GM21526 (cell line): ENCODE results near the gene CILP2.

ENCODE experiments used
- ATAC-seq: cut with Tn5 transposase; IDR thresholded peaks from one replicate; pipeline ENCODE4 v1.9.1; 2021; ENCODE audit warnings: moderate library complexity; ENCODE audit not compliant: unreplicated experiment, low FRiP score

The CILP2 gene

DNA sequence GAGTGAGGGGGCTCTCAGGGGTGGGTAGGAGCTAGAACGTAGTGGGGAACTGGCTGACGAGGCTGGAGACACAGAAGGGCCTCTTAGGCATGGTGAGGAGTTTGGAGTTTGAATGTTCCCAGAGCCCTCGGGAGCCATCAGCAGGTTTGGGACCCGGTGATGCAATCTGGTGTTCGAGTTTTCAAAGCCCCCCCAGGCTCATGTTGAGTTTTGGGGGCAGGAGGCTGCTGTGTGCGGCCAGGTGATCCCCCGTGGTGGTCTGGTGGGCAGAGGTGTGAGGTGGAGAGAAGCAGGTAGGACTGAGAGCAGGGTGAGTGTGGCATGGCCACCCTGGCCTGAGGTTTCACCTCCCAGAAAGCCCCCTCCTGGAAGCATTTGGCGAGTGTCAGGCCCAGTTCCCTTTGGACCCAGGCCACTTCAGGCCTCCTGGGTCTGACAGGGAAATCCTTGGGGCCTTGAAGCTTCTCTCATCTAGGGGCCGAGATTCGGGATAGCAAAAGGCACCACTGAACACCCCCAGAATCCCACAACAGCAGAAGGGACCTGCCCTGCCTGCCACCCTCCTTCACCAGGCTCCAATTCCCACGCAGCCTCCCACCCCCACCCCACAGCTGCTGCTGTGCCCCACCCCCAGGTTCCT lies 8.2 kb upstream of the CILP2 start:
- no peak for ATAC-seq

DNA sequence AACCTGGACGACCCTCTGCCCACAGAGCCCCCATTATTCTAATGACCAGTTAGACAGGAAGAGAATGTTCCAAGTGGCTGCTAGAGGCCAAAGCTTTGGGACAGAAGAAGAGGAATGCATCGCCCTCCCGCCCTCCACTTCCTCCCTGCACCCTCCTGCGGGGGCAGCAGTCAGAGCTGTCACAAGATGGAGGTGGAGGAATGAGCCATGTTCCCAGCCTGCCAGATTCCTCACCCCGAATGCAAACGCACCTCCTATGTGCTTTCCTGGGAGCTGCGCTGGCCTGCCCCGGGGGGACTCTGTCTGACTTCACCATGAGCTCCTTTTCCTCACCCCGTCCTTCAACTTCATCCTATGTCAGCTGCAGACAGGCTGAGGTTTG lies 7.7 kb upstream of the CILP2 start:
- ATAC-seq, result no peak

DNA sequence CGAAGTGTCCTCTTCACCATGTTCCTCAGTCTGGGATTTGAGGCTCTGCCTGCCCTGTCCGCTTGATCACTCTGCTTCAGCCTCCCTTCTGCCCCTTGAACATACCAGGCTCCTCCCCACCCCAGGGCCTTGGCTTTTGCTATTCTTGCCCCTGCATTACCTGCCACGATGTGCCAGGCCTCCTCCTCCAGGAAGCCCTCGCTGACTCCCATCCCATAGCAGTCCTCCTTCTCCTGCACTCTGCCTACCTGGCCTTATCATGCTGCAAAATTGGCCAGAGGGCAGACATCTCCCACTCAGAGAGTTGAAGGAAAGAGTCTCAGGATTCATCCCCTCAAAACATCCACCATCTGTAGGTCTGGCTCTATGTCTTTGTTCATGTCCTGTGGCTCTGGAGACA lies 7.2 kb upstream of the CILP2 start:
- ATAC-seq, result no peak

DNA sequence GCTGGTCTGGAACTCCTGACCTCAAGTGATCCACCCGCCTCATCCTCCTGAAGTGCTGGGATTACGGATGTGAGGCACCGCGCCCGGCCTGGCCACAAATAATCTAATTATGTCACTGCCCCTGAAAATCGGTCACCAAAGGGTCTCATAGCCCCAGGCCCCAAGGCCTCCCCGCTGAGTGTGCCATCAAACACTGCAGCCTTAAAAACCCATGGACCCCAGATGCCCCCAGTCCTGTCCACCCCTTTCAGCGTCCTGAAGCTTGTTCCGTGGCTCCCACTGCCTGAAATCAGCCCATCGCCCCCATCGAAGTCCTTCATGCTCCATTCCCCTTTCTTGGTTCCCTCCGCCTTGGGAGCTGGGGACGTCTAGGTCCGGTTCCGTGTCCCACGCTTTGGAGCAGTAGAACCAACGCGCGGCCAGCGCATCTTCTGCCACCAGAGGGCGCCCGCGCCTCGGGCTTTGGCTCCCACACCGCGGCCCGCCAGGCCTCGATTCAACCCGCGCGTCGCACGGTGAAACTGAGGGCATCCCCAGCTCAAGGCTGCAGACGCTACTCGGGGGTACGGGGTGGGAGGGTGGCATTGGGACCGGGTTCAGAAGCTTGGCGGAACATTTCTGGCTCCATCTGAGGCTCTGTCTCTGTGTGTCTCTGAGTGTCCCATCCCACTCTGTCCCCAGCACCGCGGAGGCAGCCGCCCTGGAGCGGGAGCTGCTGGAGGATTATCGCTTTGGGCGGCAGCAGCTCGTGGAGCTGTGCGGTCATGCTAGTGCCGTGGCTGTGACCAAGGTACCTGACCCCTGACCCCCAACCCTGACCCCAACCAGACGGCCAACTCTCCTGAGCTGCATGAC lies 5.9 kb upstream of the CILP2 start:
- ATAC-seq, result no peak

DNA sequence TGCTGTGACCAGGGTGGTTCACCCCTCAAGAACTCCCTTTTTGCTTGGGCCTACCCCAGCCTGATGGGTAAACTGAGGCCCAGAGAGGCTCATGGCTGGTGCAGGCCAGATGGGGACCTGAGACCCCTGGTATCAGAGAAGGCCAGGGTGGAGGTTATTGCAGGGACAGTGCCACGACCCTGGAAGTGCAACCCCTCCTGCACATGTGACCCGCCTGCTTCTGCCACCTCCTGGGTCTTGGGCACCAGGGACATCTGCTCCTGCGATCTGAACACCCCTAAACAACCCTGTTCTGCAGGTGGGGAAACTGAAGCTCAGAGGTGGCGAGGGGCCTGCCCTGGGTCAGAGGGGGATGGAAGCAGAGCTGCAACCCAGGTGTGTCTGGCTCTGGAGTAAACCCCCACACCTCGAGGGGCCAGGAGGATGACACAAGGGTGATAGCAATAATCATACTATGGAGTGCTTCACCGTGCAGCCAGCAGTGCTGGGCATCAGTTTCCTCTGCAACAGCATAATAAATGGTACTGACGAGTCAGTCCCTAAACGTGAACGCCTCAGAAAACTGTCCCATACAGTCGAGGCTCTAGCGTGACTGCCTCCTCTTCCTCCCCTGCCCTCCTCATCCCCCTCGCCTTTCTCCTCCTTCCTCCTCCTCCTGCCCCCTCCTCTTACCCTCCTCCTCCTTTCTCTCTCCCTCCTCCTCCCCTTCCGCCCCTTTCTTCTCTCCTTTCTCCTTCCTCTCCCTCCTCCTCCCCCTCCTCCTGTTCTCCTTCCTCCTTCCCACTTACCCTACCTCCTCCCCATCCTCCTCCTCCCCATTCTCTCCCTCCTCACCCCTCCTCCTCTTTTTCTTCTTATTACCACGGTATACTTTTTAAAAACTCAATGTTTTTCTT lies 5.0 kb upstream of the CILP2 start:
- no peak for ATAC-seq

DNA sequence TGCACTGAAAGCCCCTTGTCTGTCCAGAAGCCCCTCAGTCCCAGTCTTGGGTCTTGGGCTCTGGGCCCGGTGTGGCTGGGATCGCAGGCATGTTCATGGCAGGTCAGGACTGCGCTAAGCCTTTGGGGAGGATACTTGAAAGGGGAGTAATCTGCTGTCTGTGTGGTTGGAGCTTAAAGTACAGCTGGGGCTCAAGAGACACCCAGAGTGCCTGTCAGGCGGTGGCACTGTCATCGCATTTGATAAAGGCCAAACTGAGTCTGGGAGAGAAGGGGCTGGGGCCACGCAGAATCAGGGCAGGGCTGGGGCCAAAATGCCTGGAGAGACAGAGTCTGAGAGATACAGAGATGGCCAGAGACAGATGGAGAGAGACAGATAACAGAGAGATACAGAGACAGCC lies 4.2 kb upstream of the CILP2 start:
- ATAC-seq, result no peak

DNA sequence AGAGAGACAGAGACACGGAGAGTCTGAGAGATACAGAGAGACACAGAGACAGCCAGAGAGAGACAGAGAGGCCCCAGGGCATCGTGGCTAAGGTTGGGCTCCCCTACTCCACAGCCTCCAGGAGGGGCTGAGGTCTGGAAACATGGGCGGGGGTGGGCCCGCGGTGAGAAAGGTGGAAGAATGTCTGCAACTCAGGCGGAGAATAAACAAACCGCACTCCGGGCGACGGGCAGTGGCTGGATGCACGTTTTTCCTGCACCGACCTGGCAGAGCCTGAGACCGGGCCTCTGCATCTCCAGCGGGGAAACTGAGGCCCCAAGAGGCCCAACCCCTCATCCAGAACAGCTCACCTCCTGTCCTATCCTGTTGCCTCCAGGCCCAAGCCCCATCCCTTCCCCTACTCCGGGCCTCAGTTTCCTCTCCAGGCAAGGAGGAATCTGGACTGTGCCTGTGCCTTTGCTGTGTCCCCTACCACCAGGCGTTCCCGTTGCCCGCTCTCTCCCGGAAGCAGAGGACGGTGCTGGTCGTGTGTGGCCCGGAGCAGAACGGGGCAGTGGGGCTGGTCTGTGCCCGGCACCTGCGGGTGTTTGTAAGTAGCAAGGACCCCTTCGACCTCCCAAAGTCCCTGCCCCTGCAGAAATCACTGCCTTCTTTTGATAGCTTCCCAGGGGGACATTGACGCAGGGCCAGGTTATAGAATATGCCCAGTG lies 3.4 kb upstream of the CILP2 start:
- no peak for ATAC-seq

DNA sequence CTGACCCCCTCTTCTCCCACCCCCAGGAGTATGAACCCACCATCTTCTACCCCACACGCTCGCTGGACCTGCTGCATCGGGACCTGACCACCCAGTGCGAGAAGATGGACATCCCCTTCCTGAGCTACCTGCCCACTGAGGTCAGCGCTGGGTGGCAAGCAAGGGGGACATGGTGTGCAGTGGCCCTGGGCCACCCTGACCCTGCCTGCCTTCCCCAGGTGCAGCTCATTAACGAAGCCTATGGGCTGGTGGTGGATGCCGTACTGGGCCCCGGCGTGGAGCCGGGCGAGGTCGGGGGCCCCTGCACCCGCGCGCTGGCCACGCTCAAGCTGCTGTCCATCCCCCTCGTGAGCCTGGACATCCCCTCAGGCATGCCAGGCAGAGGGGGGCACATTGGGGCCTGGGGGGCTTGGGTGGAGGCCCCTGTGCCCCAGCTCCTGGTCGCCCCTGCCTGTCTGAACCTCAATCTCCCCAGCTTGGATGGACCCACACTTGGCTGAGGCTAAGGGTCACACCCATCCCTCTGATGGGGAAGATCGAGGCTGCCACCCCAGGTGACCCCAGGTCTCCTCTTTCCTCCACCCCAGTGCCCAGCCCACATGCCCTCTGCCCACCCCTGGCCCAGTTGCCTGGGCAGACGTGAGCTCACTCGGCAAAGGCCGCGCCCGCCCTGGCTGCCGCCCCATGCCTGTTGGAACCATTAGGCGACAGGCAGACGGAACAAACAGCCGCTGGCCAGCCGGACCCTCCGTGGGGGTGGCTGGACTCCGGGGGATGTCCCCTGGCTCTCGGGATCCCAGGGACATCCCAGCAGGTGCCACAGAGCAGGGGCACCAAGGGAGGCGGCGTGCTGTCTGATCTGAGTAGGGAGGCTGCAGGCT lies 2.5 kb upstream of the CILP2 start:
- no peak for ATAC-seq

DNA sequence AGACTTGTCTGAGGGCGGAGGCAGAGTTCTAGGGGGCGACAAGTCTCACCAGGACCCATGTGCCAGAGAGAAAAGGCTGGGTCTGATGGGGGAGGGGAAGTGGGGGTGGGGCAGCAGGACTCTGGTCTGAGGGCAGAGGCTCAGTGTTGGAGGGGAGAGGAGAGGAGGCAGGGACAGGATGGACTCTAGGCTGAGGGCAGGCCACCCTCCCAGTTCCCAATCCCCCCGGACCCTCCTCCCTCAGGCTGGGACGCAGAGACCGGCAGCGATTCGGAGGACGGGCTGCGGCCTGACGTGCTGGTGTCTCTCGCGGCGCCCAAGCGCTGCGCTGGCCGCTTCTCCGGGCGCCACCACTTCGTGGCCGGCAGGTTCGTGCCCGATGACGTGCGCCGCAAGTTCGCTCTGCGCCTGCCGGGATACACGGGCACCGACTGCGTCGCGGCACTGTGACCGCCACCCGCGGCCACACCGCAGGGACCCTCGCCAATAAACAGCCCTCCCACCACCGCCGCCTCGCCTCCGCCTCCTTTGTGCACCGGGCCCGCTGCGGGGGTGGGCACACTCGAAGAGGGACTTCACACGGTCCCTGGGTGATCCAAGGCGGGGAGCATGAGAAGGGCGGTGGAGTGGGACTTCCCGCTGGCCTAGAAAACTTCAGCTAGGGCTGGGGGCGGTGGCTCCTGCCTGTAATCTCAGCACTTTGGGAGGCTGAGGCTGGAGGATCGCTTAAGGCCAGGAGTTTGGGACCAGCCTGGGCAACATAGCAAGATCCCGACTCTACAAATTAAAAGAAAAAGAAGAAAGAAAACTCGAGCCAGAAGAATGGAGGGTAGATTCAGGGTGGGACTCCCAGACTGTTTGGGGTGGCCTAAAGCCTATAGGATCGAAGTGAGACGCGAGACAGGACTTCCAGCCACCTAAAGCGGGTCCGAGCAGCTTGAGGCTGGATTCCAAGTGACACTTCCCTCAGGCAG lies 703 bp upstream of the CILP2 start:
- ATAC-seq, result no peak

DNA sequence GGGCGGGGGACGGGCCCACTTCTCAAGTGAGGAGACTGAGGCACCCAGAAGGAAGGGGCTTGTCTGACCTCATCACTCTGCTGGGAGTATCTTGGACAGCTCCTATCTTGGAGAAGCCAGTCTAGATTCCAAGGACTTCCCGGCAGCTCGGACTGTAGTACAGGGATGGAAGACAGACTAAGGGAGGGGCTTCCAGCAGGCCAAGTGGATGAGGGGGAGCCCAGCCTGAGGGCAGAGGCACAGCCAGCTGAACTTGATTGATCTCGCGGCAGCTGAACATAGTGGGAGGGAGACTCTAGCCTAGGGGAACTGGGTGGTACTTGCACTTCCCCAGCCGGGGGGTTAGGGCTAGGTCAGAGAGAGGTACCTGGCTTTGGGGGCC lies 711 bp downstream of the CILP2 start:
- ATAC-seq, result no peak

DNA sequence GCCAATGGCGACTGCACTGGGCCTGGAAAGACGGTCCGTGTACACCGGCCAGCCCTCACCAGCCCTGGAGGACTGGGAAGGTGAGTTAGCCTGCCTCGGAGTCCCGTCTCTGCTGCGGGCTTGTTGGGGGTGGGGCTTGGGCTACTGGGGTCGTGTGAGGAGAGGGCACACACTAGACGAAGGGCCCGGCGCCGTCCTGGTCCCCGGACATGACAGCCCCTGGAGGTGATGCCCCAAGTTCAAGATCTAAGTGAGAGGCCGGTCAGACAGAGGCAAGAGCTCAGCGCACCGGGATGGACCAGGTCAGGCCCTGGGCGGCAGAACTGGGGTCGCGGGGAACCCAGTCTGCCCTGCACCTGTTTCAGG lies 1.6 kb downstream of the CILP2 start:
- ATAC-seq, result no peak

DNA sequence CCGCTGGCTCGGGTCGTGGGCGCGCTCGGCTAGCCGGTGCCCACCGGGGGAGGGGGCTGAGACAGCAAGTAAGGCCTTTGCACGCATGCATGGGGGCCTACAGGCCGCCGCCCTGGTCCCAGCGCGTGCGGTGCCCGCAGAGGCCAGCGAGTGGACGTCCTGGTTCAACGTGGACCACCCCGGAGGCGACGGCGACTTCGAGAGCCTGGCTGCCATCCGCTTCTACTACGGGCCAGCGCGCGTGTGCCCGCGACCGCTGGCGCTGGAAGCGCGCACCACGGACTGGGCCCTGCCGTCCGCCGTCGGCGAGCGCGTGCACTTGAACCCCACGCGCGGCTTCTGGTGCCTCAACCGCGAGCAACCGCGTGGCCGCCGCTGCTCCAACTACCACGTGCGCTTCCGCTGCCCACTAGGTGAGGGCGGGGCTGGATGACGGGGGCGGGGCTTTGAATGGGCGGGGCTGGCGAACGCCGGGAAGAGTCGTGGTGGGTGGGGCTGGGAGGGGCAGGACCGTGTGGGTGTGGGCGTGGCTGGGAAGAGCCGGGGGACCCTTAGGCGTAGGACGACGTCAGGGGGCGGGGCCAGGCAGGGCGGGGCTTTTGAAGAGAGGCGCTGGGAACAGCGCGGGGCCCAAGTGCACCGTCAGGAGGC lies 2.1 kb downstream of the CILP2 start:
- ATAC-seq, result no peak

DNA sequence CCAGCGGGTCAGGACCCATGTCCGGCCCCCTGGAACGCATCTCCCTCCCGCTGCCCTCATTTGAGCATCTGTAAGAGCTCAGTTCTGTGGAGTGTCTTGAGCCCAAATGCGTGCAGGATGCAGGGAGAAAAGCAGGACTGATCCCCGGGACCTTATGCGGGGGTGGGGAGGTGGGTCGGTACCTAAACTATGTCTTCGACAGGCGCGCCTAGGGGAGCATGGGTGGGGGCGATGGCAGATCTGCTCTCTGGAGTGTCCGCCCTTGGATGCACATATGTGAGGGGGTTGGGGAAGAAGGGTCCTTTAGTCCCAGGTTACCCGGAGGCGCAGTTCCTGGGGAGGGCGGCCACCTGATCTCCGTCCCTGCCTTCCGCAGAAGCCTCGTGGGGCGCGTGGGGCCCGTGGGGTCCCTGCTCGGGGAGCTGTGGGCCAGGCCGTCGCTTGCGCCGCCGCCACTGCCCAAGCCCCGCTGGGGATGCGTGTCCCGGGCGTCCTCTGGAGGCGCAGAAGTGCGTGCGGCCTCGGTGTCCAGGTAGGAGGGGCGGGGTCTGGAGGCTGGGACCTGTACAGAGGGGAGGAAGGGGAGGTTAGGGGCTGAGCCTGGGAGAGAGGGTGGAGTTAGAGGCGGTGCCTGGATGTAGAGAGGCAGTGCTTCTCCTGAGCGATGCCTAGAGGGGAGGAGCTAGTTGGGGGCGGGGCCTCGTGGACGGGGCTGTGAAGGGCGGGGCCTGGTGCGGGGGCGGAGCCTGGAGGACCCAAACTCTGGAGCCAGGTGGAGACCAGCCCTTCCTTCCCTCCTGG lies 2.9 kb downstream of the CILP2 start:
- peak; percentile 44 for ATAC-seq

DNA sequence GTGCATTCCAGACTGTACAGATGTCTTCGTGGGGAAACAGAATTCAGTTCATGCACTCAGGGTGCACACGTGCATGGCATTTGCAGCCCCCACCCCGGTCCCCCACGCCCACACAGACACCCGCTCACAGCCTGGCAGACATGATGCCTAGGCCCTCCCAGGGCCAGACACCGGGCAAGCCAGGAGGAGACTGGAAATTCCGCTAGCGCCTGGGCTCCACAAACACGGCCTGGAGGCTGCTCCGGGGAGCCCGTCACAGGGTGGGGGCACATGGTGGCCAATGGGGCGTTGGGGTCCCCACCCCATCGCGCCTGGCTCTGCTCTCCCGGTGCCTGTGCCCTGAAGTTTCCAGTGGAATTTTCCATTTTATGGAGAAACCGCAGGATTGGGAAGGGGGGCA lies 3.6 kb downstream of the CILP2 start:
- no peak for ATAC-seq

DNA sequence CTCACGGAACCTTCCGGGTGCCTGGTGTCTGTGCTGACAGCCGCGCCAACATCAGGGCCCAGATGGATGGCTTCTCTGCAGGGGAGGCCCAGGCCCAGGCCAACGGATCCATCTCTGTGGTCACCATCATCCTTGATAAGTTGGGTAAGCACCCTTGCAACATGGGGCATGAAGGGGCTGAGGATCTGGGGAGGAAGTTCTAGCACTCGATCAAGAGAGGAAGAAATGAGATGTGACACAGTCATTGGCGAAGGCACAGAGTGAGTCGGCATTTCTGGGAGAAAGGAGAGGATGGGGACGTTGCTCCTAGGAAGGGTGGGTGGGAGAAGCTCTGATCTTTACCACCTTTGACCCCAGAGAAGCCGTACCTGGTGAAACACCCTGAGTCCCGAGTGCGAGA lies 4.4 kb downstream of the CILP2 start:
- no peak for ATAC-seq

DNA sequence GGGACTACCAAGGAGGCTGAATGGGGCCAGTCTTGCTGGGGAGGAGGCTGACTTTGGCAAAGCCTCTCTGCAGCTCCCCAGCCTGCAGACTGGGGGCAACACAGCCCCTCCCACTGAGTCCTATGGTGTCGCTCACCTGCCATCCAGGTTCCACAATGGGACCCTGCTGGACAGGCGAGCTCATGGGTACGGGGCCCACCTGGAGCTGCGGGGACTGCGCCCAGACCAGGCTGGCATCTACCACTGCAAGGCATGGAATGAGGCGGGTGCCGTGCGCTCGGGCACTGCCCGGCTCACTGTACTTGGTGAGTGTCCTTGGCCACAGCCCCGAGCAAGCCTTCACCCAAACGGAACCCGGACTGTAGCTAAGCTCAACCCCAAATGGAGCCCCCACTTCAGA lies 5.0 kb downstream of the CILP2 start:
- no peak for ATAC-seq

DNA sequence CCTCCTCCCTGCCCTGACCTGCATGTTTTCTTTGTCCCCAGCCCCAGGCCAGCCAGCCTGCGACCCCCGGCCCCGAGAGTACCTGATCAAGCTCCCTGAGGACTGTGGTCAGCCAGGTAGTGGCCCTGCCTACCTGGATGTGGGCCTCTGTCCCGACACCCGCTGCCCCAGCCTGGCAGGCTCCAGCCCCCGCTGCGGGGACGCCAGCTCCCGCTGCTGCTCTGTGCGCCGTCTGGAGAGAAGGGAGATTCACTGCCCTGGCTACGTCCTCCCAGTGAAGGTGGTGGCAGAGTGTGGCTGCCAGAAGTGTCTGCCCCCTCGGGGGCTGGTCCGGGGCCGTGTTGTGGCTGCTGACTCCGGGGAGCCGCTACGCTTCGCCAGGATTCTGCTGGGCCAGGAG lies 5.6 kb downstream of the CILP2 start:
- ATAC-seq, result no peak
